PC-3 (cell line): ENCODE results near the gene KRTAP5-3. TPM values are rescaled to one million over a fixed set of nuclear protein-coding genes. Genes with fewer than 3 reads are reported as not detected.

Experiments used
- ATAC-seq: fragments of 200-7000 bp; cut with Tn5 transposase; 2 replicates; pipeline ENCODE4 v1.9.1; 2020; ENCODE audit warnings: mild to moderate bottlenecking, moderate library complexity
- BruUV-seq: library from RNA; stranded (reverse); fragments of 400-500 nt; replicated peaks from 2 replicates; lab custom pipeline; 2021; lab: Mats Ljungman, UMichigan
- CTCF ChIA-PET: fragments of 300-600 bp; sonication (Branson Sonifier 250); formaldehyde crosslinking; loops from one replicate; lab custom pipeline; 2022; ENCODE audit warnings: antibody characterized with exemption; lab: Charles Lee
- POLR2A ChIA-PET: fragments of 300-600 bp; sonication (Branson Sonifier 250); formaldehyde crosslinking; loops from one replicate; lab custom pipeline; 2022; ENCODE audit warnings: antibody characterized with exemption; ENCODE audit not compliant: unreplicated experiment; lab: Charles Lee
- DNase-seq: peaks from one replicate; pipeline ENCODE4 v3.0.0-alpha.2; 2015
- H2AFZ ChIP-seq: fragments of 300-600 bp; sonication (generic); 2 replicates; pipeline ENCODE4 v1.6.0; 2016; ENCODE audit warnings: antibody characterized with exemption, low read length
- H3F3A ChIP-seq: fragments of 300-600 bp; sonication (generic); one replicate; pipeline ENCODE4 v1.6.0; 2017; ENCODE audit warnings: antibody characterized with exemption, low read length, control low read depth, mild to moderate bottlenecking; ENCODE audit not compliant: unreplicated experiment
- H3K27ac ChIP-seq: fragments of 300-600 bp; sonication (generic); 2 replicates; pipeline ENCODE4 v1.5.1; 2016; ENCODE audit warnings: mild to moderate bottlenecking, low read length
- H3K27me3 ChIP-seq: fragments of 300-600 bp; sonication (generic); 2 replicates; pipeline ENCODE4 v1.6.1; 2016; ENCODE audit warnings: low read length, mixed read lengths
- H3K36me3 ChIP-seq: fragments of 300-600 bp; sonication (generic); 2 replicates; pipeline ENCODE4 v1.6.1; 2016; ENCODE audit warnings: low read depth, mixed run types, low read length, mixed read lengths
- H3K4me1 ChIP-seq: fragments of 300-600 bp; sonication (generic); 2 replicates; pipeline ENCODE4 v1.5.1; 2016; ENCODE audit warnings: low read length; ENCODE audit not compliant: insufficient read depth
- H3K4me2 ChIP-seq: fragments of 300-600 bp; sonication (generic); 2 replicates; pipeline ENCODE4 v1.6.0; 2016; ENCODE audit warnings: low read length
- H3K4me3 ChIP-seq: fragments of 300-600 bp; sonication (generic); 2 replicates; pipeline ENCODE4 v1.5.1; 2016; ENCODE audit warnings: mild to moderate bottlenecking, low read length, mixed read lengths
- H3K79me2 ChIP-seq: fragments of 300-600 bp; sonication (generic); 2 replicates; pipeline ENCODE4 v1.6.1; 2017; ENCODE audit warnings: low read length, mixed read lengths
- H3K9ac ChIP-seq: fragments of 300-600 bp; sonication (generic); 2 replicates; pipeline ENCODE4 v1.6.0; 2016; ENCODE audit warnings: mild to moderate bottlenecking, low read length
- H3K9me2 ChIP-seq: fragments of 300-600 bp; sonication (generic); replicated peaks from 2 replicates; pipeline ENCODE4 v1.6.1; 2016; ENCODE audit warnings: mixed run types, low read length, mixed read lengths
- H3K9me3 ChIP-seq: fragments of 300-600 bp; sonication (generic); 2 replicates; pipeline ENCODE4 v1.6.1; 2016; ENCODE audit warnings: low read length, mixed read lengths
- H4K20me1 ChIP-seq: fragments of 300-600 bp; sonication (generic); 2 replicates; pipeline ENCODE4 v1.6.1; 2016; ENCODE audit warnings: low read length, mixed read lengths
- EZH2 ChIP-seq: fragments of 300-600 bp; sonication (generic); IDR thresholded peaks from one replicate; pipeline ENCODE4 v1.6.1; 2017; ENCODE audit warnings: antibody characterized with exemption, mild to moderate bottlenecking, low read length; ENCODE audit not compliant: unreplicated experiment
- EZH2phosphoT487 ChIP-seq: fragments of 300-600 bp; sonication (generic); IDR thresholded peaks from 2 replicates; pipeline ENCODE4 v1.6.1; 2018; ENCODE audit warnings: mild to moderate bottlenecking, antibody characterized with exemption, low read length, borderline replicate concordance
- intact Hi-C: fragments of 100-400 bp; cut with micrococcal nuclease; formaldehyde crosslinking; loops from 2 replicates; pipeline ENCODE4 v1.9.0; 2023
- total RNA-seq: library from RNA; depleted of rRNA; stranded (reverse); fragments of >200 nt; gene quantifications from 2 replicates; pipeline ENCODE4 v1.2.3, GENCODE V29; 2014
- TF ChIP-seq, protein P1 (sequence below): fragments of 300-600 bp; sonication (generic); conservative IDR thresholded peaks from 2 replicates; pipeline ENCODE4 v1.5.1; 2017; ENCODE audit warnings: antibody characterized with exemption, low read depth, mild to moderate bottlenecking, low read length

The KRTAP5-3 gene
- total RNA-seq, 1 experiment from 2014 or later, result not detected

GRCh38 chr11:1573077-1573902, 35.0 kb downstream of the KRTAP5-3 start:
- H3K9me3 ChIP-seq, result no peaks in the 10 kb centered on the region
- intact Hi-C loops, result no loop called here
- H3F3A ChIP-seq, result no peaks in the 10 kb centered on the region
- ATAC-seq, result peak; percentile 40
- peak overlapping the region; percentile 94 for H3K4me2 ChIP-seq
- no peaks in the 10 kb centered on the region for H3K9me2 ChIP-seq
- no peaks in the 10 kb centered on the region for H3K36me3 ChIP-seq
- CTCF ChIA-PET, result interaction anchor here (0.7 to 2.7 kb wide), 5 partner anchors 15 to 27 kb away, joined by 4 to 58 read pairs (median 5); no protein-coding TSS in a partner anchor
- H3K4me3 ChIP-seq, result peak overlapping the region; percentile 67
- peak overlapping the region; percentile 80 for H2AFZ ChIP-seq
- no peaks in the 10 kb centered on the region for H4K20me1 ChIP-seq
- POLR2A ChIA-PET, result interaction anchor here (0.6 kb wide), 1 partner anchor 9 kb away, joined by 25 read pairs; no protein-coding TSS in a partner anchor
- H3K79me2 ChIP-seq, result no peaks in the 10 kb centered on the region
- no peak overlapping the region for H3K9ac ChIP-seq
- no peak for DNase-seq
- H3K4me1 ChIP-seq, result peaks cover 8% of the 10 kb centered on the region
- TF ChIP-seq EZH2phosphoT487 (no peak), EZH2 (no peak)
- TF ChIP-seq, protein P1, sequence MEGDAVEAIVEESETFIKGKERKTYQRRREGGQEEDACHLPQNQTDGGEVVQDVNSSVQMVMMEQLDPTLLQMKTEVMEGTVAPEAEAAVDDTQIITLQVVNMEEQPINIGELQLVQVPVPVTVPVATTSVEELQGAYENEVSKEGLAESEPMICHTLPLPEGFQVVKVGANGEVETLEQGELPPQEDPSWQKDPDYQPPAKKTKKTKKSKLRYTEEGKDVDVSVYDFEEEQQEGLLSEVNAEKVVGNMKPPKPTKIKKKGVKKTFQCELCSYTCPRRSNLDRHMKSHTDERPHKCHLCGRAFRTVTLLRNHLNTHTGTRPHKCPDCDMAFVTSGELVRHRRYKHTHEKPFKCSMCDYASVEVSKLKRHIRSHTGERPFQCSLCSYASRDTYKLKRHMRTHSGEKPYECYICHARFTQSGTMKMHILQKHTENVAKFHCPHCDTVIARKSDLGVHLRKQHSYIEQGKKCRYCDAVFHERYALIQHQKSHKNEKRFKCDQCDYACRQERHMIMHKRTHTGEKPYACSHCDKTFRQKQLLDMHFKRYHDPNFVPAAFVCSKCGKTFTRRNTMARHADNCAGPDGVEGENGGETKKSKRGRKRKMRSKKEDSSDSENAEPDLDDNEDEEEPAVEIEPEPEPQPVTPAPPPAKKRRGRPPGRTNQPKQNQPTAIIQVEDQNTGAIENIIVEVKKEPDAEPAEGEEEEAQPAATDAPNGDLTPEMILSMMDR, result no peak
- no peak overlapping the region for H3K27ac ChIP-seq
- TSS peak; percentile 33 for BruUV-seq
- peaks cover 16% of the 10 kb centered on the region for H3K27me3 ChIP-seq

GRCh38 chr11:1572197-1573076, 35.8 kb downstream of the KRTAP5-3 start, which contains the start of gene DUSP8:
Gene DUSP8 (minus strand): TSS chr11:1572271. CDS start chr11:1565826, 6,445 bp downstream.
- H3K4me3 ChIP-seq, result peak within 1 kb of the TSS; percentile 67
- no peaks in the 10 kb centered on the region for H3K9me2 ChIP-seq
- ATAC-seq (peak; percentile 23), DNase-seq (peak; percentile 70)
- no peaks in the 10 kb centered on the region for H4K20me1 ChIP-seq
- peaks cover 16% of the 10 kb centered on the region for H3K27me3 ChIP-seq
- no peaks in the 10 kb centered on the region for H3F3A ChIP-seq
- peak within 1 kb of the TSS; percentile 30; the same call in 1 of the 2 replicates for H2AFZ ChIP-seq
- no peak for TF ChIP-seq EZH2
- TF ChIP-seq, protein P1, result no peak
- peaks cover 8% of the 10 kb centered on the region for H3K4me1 ChIP-seq
- no peaks in the 10 kb centered on the region for H3K9me3 ChIP-seq
- 0 out of 2 replicates have a peak within 1 kb of the TSS, but pooled peaks have one; percentile 10 for H3K9ac ChIP-seq
- H3K36me3 ChIP-seq, result no peaks in the 10 kb centered on the region
- H3K27ac ChIP-seq, result no peak within 1 kb of the TSS
- intact Hi-C loops, result no loop called here
- BruUV-seq, result no TSS peak
- peak within 1 kb of the TSS; percentile 94 for H3K4me2 ChIP-seq
- ChIA-PET POLR2A (no interaction called here), CTCF (interaction anchor here (0.7 to 2.7 kb wide), 3 partner anchors 23 to 26 kb away, joined by 4 to 58 read pairs (median 5); no protein-coding TSS in a partner anchor)
- H3K79me2 ChIP-seq, result no peaks in the 10 kb centered on the region
